Measurements from ENCODE around the gene OR8U1.

GRCh38 chr11:56375324-56375723 is at the start of gene OR8U1:
- no peak for TF ChIP-seq POLR2A (IDR thresholded peaks at IDR 0.05)
- no peak for TF ChIP-seq CTCF (IDR thresholded peaks at IDR 0.05)

All from esophagus squamous epithelium (tissue), 4 donors.